ENCODE results near the gene STRA8. TPM values are rescaled to one million over a fixed set of nuclear protein-coding genes. Genes with fewer than 3 reads are reported as not detected.

The STRA8 gene
- polyA plus RNA-seq: not detected

- peaks cover 10 to 11% (median 10%) of the 10 kb centered on the region in 3 donors for H3K4me1 Mint-ChIP-seq
- H3K27ac Mint-ChIP-seq: no peak within 1 kb of the TSS
- peaks cover 3% of the 10 kb centered on the region for H3K36me3 Mint-ChIP-seq
- peaks cover 0 to 2% (median 0%) of the 10 kb centered on the region in 3 donors for H3K9me3 Mint-ChIP-seq
- H3K4me3 Mint-ChIP-seq: no peak within 1 kb of the TSS
- peaks cover 7% of the 10 kb centered on the region for H3K27me3 Mint-ChIP-seq
Measured at GRCh38 chr7:135233570-135233969, at the start of gene STRA8. Gene STRA8, plus strand, starts transcription at chr7:135233838. Its CDS starts 6,687 bp downstream, at chr7:135240525.

GRCh38 chr7:135184254-135184841 lies 49.3 kb upstream of the STRA8 start:
- Mint-ChIP-seq H3K27me3 (no peaks in the 10 kb centered on the region), H3K4me3 (no peak overlapping the region), H3K36me3 (peaks cover 33% of the 10 kb centered on the region), H3K4me1 (peaks cover 6 to 14% (median 11%) of the 10 kb centered on the region in 3 donors), H3K9me3 (peaks cover 5 to 26% (median 13%) of the 10 kb centered on the region in 3 donors), H3K27ac (peak overlapping the region in 1 of 3 donors; percentile 77)

- H3K27ac Mint-ChIP-seq: no peak overlapping the region
- peaks cover 44% of the 10 kb centered on the region for H3K36me3 Mint-ChIP-seq
- peaks cover 3 to 19% (median 8%) of the 10 kb centered on the region in 3 donors for H3K9me3 Mint-ChIP-seq
- peak overlapping the region in 1 of 4 donors; percentile 83 for H3K4me3 Mint-ChIP-seq
- H3K27me3 Mint-ChIP-seq: no peaks in the 10 kb centered on the region
- H3K4me1 Mint-ChIP-seq: peaks cover 12 to 19% (median 13%) of the 10 kb centered on the region in 3 donors
Measured at GRCh38 chr7:135185471-135186260, 48.0 kb upstream of the STRA8 start.

- H3K4me1 Mint-ChIP-seq: peaks cover 12 to 19% (median 13%) of the 10 kb centered on the region in 3 donors
- no peaks in the 10 kb centered on the region for H3K27me3 Mint-ChIP-seq
- H3K36me3 Mint-ChIP-seq: peaks cover 46% of the 10 kb centered on the region
- H3K27ac Mint-ChIP-seq: peak overlapping the region in 1 of 3 donors; percentile 25
- no peak overlapping the region for H3K4me3 Mint-ChIP-seq
- peaks cover 3 to 14% (median 8%) of the 10 kb centered on the region in 3 donors for H3K9me3 Mint-ChIP-seq
Measured at GRCh38 chr7:135186261-135186540, 47.4 kb upstream of the STRA8 start.

- Mint-ChIP-seq H3K4me1 (peaks cover 12 to 21% (median 14%) of the 10 kb centered on the region in 3 donors), H3K9me3 (peaks cover 0 to 7% (median 4%) of the 10 kb centered on the region in 3 donors), H3K27ac (peak overlapping the region in 2 of 3 donors; percentile 25 to 53), H3K27me3 (no peaks in the 10 kb centered on the region), H3K36me3 (peaks cover 45% of the 10 kb centered on the region), H3K4me3 (peak overlapping the region in 1 of 4 donors; percentile 1)
Measured at GRCh38 chr7:135186841-135187253, 46.8 kb upstream of the STRA8 start.

- Mint-ChIP-seq H3K4me3 (peak overlapping the region in 1 of 4 donors; percentile 74), H3K36me3 (peaks cover 45% of the 10 kb centered on the region), H3K27me3 (no peaks in the 10 kb centered on the region), H3K4me1 (peaks cover 12 to 21% (median 14%) of the 10 kb centered on the region in 3 donors), H3K9me3 (peaks cover 0 to 4% (median 1%) of the 10 kb centered on the region in 3 donors), H3K27ac (peak overlapping the region in 1 of 3 donors; percentile 47)
Measured at GRCh38 chr7:135188298-135188984, 45.2 kb upstream of the STRA8 start.

- Mint-ChIP-seq H3K27ac (peak overlapping the region in 1 of 3 donors; percentile 1), H3K27me3 (no peaks in the 10 kb centered on the region), H3K4me3 (peak overlapping the region in 1 of 4 donors; percentile 74), H3K9me3 (no peaks in the 10 kb centered on the region), H3K4me1 (peaks cover 12 to 21% (median 14%) of the 10 kb centered on the region in 3 donors), H3K36me3 (peaks cover 45% of the 10 kb centered on the region)
Measured at GRCh38 chr7:135189221-135189662, 44.4 kb upstream of the STRA8 start.

- Mint-ChIP-seq H3K36me3 (peaks cover 44% of the 10 kb centered on the region), H3K9me3 (no peaks in the 10 kb centered on the region), H3K27ac (peak overlapping the region in 1 of 3 donors; percentile 1), H3K27me3 (no peaks in the 10 kb centered on the region), H3K4me3 (peak overlapping the region in 1 of 4 donors; percentile 18), H3K4me1 (peaks cover 12 to 21% (median 14%) of the 10 kb centered on the region in 3 donors)
Measured at GRCh38 chr7:135189961-135190360, 43.7 kb upstream of the STRA8 start.

- H3K4me3 Mint-ChIP-seq: no peak overlapping the region
- H3K36me3 Mint-ChIP-seq: peaks cover 40% of the 10 kb centered on the region
- peak overlapping the region in 1 of 3 donors; percentile 51 for H3K27ac Mint-ChIP-seq
- H3K27me3 Mint-ChIP-seq: no peaks in the 10 kb centered on the region
- H3K9me3 Mint-ChIP-seq: no peaks in the 10 kb centered on the region
- H3K4me1 Mint-ChIP-seq: peaks cover 12 to 21% (median 14%) of the 10 kb centered on the region in 3 donors
Measured at GRCh38 chr7:135190703-135191102, 42.9 kb upstream of the STRA8 start.

- H3K36me3 Mint-ChIP-seq: peaks cover 27% of the 10 kb centered on the region
- no peak overlapping the region for H3K4me3 Mint-ChIP-seq
- no peaks in the 10 kb centered on the region for H3K9me3 Mint-ChIP-seq
- H3K27me3 Mint-ChIP-seq: no peaks in the 10 kb centered on the region
- H3K27ac Mint-ChIP-seq: no peak overlapping the region
- H3K4me1 Mint-ChIP-seq: peaks cover 9 to 12% (median 10%) of the 10 kb centered on the region in 3 donors
Measured at GRCh38 chr7:135192914-135193536, 40.6 kb upstream of the STRA8 start.

- no peak overlapping the region for H3K4me3 Mint-ChIP-seq
- H3K9me3 Mint-ChIP-seq: no peaks in the 10 kb centered on the region
- H3K4me1 Mint-ChIP-seq: peaks cover 6 to 11% (median 8%) of the 10 kb centered on the region in 3 donors
- H3K27me3 Mint-ChIP-seq: no peaks in the 10 kb centered on the region
- no peak overlapping the region for H3K27ac Mint-ChIP-seq
- peaks cover 27% of the 10 kb centered on the region for H3K36me3 Mint-ChIP-seq
Measured at GRCh38 chr7:135193615-135194081, 40.0 kb upstream of the STRA8 start.

- H3K36me3 Mint-ChIP-seq: peaks cover 30% of the 10 kb centered on the region
- H3K27ac Mint-ChIP-seq: no peak overlapping the region
Measured at GRCh38 chr7:135194494-135195095, 39.0 kb upstream of the STRA8 start.

GRCh38 chr7:135195156-135195555 lies 38.5 kb upstream of the STRA8 start:
- no peaks in the 10 kb centered on the region for H3K27me3 Mint-ChIP-seq
- H3K9me3 Mint-ChIP-seq: no peaks in the 10 kb centered on the region
- no peak overlapping the region for H3K4me3 Mint-ChIP-seq
- peaks cover 0 to 5% (median 2%) of the 10 kb centered on the region in 3 donors for H3K4me1 Mint-ChIP-seq
- H3K27ac Mint-ChIP-seq: no peak overlapping the region
- H3K36me3 Mint-ChIP-seq: peaks cover 26% of the 10 kb centered on the region

More at GRCh38 chr7:135194494-135195095, 39.0 kb upstream of the STRA8 start:
- no peak overlapping the region for H3K4me3 Mint-ChIP-seq
- H3K4me1 Mint-ChIP-seq: peaks cover 4 to 5% (median 5%) of the 10 kb centered on the region in 3 donors
- no peaks in the 10 kb centered on the region for H3K27me3 Mint-ChIP-seq
- H3K9me3 Mint-ChIP-seq: no peaks in the 10 kb centered on the region

All from IgD-negative memory B cell (primary cell).